NK-92 treated with Interleukin-12 subunit alpha and Interleukin-12 subunit beta, amount 100 ng/mL, for 24 hours (cell line): Measurements from ENCODE around the gene TANGO2.

Source experiments
- DNase-seq: peaks from one replicate; lab custom pipeline; 2025; lab: John Stamatoyannopoulos, UW

The TANGO2 gene

GRCh38 chr22:20026996-20027601 lies 6.2 kb downstream of the TANGO2 start:
- DNase-seq, result no peak

DNA sequence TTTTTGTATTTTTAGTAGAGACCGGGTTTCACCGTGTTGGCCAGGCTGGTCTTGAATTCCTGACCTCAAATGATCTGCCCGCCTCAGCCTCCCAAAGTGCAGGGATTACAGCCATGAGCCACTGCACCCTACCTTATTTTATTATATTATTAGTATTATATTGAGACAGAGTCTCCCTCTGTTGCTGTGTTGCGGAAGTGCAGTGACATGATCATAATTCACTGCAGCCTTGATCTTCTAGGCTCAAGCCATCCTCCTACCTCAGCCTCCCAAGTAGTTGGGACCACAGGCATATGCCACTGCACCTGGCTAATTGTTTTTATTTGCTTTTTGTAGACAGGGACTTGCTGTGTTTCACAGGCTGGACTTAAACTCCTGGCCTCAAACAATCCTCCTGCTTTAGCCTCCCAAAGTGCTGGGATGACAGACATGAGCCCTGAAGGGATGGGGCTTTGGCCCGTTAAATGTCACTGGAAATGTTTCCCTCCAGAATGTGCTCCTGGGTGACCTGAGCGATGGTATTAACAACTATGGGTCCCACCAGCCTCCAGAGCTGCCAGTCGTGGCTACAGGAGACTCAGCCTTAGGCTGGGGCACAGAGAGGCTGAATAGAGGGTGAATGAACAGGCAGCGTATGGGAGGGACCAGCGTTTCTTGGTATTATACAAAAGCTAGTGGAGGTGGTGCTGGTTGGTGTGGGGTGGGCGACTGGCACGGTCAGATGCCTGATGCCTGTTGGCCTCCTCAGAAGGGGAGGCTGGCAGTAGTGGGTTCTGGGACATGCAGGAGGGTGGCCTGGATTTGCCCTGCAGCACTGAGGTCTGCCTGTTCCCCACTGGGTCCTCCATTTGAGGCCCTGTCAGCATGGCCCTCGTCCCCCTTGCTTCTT lies 7.3 kb downstream of the TANGO2 start:
- no peak for DNase-seq

GRCh38 chr22:20028855-20029549 lies 8.1 kb downstream of the TANGO2 start:
- no peak for DNase-seq

DNA sequence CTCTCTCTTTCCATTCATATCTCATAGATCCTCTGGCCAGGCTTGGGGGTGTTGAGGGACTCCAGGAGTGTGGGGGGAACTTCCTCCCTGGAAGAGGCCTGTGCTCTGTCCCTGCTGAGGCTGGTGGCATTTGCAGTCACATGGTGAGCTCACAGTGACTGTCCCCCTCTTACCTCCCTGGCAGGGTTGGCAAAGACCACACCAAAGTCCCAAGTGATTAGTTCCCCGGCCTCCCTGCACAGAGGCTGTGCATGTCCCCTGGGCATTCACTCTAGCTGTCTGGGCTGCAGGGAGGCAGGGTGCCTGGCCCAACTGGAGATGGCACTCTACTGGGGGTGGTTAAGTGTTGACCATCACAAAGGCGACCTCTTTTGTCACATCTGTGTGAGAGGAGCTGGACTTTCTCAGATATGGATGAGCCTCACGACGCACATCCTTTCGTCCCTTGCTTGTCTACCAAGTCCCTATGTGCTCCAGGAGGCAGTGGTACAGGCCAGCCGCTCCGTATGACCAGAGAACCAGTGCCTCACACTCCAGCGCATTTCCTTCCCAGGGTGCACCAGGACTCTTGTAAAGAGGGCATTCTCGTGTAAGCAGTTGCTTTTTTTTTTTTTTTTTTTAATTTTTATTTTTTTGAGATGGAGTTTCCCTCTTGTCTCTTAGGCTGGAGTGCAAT lies 8.8 kb downstream of the TANGO2 start:
- DNase-seq, result no peak

GRCh38 chr22:20031732-20032406 lies 11.0 kb downstream of the TANGO2 start:
- no peak for DNase-seq

DNA sequence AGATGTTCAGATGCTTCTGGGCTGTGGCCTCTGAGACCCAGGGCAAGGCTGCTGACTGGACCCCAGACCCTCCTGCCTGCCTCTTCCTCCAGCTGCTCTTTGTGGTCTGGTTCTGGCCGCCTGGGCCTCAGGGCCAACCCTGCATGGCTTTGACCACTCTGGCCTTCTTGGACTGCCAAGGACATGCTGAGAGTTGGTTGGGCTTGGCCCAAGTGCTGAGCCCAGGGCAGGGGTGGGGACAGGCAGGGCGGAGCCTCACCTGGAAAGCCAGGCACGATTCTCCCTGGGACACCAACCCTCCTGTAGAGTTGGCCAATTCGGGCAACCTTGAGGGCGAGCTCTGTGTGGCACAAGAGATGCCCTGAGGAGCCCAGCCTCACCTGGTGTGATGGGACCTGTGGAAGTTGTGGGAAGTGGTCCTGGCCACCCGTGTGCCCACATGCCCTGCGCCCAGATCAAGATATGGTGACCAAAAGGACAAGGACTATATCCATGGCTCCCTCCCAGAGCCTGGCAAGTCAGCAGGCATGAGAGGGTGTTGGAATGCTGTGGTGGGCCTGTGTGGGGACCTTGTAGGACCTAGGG lies 11.6 kb downstream of the TANGO2 start:
- DNase-seq, result no peak

GRCh38 chr22:20033045-20033706 lies 12.3 kb downstream of the TANGO2 start:
- DNase-seq, result no peak

DNA sequence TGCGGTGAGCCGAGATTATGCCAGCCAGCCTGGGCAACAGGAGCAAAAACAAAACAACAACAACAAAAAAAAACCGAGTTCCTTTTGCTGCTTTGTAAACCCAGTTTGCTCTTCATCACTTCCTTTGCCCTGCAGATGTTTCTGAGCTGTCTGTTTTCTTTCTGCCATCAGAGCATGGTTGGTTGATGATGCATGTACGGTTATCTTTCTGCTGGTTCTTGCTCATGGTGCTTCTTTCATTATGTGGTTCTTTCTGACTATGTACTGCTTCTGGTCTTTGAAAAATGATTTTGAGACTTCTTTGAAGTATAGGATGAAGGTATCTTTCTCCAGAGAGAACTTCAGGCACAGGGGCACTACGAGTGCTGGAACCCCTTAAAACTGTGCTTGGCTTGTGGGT lies 13.2 kb downstream of the TANGO2 start:
- DNase-seq, result no peak

DNA sequence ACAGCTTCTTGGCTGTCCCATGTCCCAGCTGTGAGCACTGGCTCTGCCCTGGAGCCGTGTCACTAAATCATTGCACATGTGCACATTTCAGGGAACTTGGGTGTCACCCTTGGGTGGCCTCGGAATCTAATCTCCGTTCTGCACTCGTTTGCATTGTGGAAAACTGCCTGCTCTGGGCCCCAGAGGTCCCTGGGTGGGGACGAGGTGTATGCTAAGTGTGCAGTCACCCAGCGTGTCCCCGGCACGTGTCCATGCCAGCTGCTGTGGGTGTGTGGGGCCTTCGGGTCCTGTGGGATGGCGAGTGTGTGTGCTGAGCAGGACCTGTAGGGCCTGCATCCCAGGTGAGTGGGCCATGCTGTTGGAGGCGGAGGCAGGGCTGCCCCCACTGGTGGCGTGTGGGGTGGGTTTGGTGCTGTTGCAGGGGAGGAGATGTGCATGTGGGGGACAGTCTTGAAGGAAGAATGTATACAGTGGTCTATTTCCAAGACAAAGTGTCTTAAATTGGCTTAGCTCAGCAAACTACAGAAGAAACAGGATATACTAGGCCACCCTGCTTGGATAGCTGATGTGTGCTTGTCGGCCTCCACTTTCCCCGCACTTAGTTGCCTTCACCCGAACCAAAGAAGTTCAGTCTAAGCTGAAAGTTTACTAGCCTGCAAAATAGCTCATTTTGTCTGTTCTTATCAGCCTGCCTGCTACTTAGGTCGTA lies 14.6 kb downstream of the TANGO2 start:
- no peak for DNase-seq

GRCh38 chr22:20036084-20036482 lies 15.2 kb downstream of the TANGO2 start:
- no peak for DNase-seq

GRCh38 chr22:20036535-20037392 lies 15.9 kb downstream of the TANGO2 start:
- DNase-seq, result no peak

DNA sequence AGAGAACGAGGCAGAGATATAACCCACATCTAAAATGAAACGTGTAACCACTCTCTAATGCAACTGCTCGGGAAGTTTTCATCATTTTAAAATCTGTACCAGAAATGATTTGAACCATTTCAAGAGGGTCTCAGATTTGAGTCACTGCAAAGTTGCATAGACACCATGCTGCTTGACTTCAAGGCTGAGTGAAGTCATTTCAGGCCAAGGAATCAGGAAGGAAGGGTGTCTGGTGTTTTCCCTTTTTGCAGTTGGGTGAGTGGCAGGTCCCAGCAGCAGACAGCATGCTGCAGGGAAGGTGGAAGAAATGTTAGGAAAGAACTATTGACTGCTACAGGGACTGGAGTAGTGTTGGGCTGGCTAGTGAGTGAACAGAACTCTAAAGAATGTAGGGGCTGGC lies 16.5 kb downstream of the TANGO2 start:
- no peak for DNase-seq

DNA sequence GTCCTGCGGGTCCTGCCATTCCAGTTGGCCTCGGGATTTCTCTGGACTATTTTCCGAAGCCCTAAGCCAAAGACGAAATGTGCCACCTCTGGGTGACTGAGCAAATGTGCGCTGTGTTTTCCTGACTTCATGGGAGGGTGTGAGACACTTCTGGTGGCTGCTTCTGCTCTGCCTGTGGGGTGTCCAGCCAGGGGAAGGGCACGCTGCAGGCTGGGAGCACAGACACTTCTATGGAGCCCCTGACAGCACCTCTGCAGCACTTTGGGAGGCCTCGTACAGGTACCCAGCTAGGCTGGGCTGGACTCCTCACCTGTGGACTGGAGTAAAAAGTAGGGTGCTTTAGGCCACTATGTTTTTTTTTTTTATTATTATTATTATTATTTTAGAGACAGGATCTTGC lies 17.7 kb downstream of the TANGO2 start:
- DNase-seq, result no peak

- no peak for DNase-seq
Observed at GRCh38 chr22:20039683-20040325, 18.9 kb downstream of the TANGO2 start.

GRCh38 chr22:20040327-20041200 lies 19.7 kb downstream of the TANGO2 start:
- no peak for DNase-seq

DNA sequence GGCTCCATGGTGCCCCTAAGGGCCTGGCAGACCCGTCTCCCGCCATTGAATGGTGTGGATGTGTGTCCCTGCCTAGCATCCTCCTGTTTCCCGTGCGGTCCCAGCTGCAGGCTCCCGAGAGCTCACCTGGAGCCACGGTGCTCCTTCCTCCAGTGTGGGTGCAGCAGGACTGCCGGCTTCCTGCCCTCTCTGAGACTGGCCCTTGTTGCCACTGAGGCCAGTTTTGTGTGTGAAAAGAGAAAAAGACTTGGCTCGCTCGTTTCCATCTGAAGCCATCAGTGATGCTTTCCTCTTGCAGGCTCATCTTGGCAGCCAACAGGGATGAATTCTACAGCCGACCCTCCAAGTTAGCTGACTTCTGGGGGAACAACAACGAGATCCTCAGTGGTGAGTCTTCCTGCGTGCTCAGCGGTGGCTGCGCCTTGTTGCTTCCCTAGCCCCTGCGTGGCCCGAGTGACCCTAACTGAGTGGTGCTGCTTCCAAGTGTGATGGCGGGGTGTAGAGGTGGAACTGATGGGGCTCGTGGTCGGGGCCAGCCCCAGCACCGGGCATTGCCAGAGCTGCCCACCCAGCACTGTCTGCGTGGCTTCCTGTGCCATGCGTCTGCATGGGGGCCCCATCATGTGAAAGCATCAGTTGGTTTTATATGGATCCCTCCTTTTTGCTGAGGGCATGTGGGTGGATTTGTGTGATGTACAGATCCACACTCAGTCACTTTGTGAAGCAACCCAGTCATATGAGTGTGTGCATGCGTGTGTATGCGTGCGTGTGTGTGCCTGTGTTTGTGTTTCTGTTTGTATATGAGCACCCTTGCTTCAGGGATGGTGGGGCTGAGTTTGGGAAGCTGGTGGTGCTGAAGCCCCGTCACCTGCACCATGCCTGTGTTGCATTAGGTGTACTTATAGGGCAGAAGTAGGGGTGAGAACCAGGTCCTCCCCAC lies 22.4 kb downstream of the TANGO2 start:
- DNase-seq, result no peak

DNA sequence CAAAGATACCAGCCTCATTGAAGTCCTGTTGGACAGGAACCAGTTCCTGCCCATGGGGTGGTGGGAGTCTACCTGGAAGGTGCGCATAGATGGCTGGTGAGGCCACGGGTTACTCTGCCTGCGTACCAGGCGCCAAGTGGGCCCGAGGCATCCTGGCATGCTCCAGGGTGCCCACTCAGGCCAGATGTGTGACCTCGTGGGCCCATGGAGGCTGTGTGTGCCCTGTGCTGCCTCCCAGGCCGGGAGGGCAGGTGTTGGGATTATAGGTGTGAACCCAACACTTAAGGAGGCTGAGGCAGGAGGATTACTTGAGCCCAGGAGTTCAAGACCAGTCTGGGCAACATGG lies 23.1 kb downstream of the TANGO2 start:
- DNase-seq, result no peak
